NK-92 (cell line): ENCODE data around the gene RBMS1.

Source experiments
- DNase-seq: peaks from one replicate; lab custom pipeline; 2025; ENCODE audit not compliant: unreplicated experiment; lab: John Stamatoyannopoulos, UW

Gene RBMS1

DNA sequence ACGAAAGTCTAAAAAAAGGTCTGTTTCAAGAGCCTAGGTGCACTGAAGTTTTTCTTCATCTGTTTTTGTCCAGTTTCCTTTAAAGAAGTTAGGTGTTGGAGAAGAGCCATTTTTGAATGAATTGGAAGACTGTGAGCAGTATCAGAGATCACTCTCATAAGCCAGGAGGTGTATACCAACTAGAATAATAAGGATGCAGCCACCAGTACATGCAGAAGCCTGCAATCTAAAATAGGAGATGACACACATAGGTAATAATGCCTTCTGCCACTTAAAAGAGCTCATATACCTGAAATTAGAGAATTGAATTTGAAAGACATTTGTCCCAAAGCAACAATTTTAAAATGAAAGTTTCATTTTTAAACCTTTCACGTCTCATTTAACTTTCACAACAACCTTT lies 81.7 kb downstream of the RBMS1 start:
- DNase-seq = no peak

- DNase-seq = no peak
These were observed 82.4 kb downstream of the RBMS1 start for GRCh38 chr2:160411167-160411566.

DNA sequence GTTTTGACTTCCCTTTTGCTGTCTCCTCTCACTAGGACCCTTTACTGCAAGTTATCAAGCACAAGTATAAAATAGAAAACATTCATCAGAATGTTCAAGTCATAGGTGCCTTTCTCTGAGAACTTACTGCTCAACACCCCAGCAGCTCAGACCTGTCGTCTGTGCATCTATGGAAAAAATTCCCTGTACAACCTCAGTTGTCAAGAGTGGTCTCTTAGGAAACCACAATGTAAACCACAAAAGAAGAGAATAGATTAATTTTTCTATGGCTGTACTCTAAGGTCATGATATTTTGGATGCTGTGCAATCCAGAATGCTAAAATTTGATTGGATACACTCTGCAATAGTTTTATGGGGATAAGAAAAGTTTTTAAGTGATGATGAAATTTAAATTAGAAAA lies 84.1 kb downstream of the RBMS1 start:
- DNase-seq = no peak

GRCh38 chr2:160408959-160409291 lies 84.7 kb downstream of the RBMS1 start:
- DNase-seq = no peak

- DNase-seq = no peak
These were observed 85.2 kb downstream of the RBMS1 start for GRCh38 chr2:160408173-160408958.

DNA sequence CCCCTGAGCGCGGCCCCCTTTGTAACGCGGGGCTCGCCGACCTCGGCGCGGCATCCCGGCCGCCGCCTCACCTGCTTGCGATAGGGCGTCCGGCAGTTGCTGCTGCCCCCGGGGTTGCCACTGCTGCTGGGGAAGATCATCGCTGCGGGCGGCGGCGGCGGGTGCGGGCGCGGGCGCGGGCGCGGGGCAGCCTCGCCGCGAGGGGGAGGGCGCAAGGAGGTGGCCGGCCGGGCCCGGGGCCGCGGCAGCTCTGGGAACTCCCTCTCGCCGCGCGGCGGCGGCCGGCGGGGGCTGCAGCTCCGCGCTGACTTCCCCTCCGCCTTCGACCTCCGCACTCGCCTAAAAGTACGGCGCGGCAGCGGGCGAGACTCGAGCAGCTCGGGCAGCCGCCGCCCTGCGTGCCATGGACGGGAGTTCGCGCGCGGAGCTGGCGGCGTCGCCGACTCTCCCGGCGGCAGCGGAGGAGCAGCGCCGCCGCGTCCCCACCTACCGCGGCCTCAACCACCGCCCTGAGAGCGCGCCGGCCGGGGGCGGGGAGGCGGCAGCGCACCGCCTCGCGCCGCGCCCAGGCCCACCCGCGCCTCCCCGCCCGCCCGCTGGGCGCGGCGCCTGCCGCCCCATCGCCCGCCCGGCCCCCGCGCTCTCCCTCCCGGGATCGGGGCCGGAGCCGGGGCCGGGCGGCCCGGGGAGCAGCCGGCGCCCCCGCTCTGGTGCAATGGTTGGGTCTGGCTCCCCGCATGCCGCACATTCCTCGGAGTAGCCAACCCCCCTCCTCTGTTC lies 86.0 kb downstream of the RBMS1 start:
- no peak for DNase-seq

DNA sequence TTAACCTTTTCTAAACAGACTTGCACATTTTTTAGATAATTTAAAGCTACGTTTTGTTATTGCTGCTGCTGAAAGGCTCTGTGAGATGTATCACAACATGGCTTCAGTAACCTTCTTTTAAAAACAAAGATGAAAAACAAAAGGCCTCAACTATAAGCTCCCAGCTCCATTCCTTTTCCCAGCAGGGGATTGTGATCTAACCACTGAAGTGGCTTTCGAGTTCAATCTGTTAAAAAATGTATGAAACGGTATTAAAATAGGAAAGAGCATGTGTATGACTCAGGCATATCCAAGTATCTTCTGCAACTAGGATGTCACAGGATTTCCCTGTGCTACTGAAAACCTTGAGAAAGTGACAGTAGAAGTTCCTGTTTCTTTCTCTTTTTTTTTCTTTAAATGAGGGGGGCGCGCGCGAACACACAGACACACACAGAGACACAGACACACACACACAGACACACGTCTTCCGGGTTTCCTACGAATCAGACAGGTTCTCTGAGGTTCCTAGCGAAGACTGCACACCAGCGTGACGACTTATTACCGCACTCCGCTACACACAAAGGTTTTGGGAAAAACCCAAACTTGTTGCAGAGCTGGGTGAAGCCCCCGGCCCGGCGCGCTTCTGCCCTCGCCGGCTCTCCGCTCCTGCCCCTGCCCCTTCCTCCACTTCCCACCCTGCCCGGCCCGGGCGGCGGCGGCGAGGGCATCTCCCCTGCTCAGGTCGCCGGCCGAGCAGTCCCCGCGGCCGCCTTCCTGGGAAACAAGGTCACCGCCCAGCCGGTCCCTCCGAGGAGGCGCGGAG lies 86.8 kb downstream of the RBMS1 start:
- DNase-seq = peak; percentile 32

DNA sequence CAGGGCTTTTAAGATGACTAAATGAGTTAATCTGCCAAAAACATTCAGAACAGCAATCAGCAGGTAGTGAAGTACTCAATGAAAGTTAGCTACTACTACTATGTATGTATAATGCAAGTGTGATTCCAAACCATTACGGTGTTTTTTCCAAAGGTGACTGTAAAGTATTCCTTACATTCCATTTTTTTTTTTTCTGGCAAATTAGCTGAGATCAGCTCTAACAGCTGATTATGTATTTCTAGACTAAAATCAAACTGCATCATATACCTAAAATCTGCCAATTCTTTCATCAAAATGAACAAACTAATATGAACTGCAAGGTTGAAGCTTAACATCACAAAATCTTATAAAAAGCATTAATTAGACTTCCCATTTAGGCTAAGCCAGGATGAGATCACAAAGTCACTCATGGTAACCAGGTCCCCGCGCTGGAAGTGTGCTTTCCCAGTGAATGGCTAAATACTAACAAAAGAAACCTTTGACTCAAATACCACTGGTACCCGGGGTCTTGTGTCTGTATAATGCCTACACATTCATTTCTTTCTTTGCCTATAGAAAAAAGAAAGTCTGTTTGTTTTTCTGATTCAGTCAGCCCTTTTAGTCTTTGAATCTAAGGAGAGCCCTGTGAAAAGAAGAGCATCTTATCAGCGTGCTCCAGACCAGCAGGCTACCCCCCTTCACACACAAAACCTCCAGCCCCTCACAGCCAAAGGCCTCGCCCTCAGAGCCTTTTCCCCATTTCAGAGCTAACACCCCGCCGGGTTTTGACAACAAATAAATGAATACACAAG lies 88.3 kb downstream of the RBMS1 start:
- no peak for DNase-seq

GRCh38 chr2:160402997-160403979 lies 90.3 kb downstream of the RBMS1 start:
- no peak for DNase-seq

GRCh38 chr2:160402501-160402900 lies 91.1 kb downstream of the RBMS1 start:
- no peak for DNase-seq

GRCh38 chr2:160401895-160402294 lies 91.7 kb downstream of the RBMS1 start:
- no peak for DNase-seq

GRCh38 chr2:160399880-160400279 lies 93.7 kb downstream of the RBMS1 start:
- no peak for DNase-seq

GRCh38 chr2:160397530-160397865 lies 96.1 kb downstream of the RBMS1 start:
- no peak for DNase-seq

DNA sequence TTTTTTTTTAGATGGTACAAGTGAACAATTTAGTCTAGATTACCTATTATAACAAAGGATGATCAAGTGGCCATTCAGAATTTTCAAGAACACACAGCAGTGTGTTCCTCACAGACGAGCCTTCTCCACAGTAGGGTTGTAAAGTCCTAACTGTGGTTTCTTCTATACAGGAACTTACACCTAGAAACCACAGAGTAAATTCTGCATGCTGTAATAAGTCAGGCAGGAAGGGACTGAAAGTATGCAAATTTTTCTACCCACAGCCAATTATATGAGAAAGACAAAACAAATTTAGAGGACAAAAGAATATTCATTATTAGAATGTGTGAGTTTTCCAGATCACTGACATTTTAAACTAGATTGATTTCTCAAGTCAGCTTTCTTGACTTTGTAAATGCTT lies 99.5 kb downstream of the RBMS1 start:
- no peak for DNase-seq

DNA sequence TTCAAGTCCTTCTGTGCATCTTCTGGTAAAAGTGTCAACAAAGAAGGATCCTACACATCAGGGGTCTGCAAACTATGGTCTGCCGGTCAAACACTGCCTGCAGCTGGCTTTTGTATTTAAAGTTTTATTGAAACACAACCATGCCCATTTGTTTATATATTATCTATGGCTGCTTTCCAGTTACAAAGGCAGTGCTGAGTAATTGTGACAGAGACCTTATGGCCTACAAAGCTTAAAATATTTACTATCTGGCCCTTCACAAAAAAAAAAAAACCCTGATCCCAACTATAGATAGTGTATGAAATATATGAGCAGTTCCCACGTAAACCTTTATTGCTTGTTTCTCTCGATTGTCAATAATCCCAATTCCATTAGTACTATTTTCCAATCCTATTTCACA lies 101.4 kb downstream of the RBMS1 start:
- no peak for DNase-seq

DNA sequence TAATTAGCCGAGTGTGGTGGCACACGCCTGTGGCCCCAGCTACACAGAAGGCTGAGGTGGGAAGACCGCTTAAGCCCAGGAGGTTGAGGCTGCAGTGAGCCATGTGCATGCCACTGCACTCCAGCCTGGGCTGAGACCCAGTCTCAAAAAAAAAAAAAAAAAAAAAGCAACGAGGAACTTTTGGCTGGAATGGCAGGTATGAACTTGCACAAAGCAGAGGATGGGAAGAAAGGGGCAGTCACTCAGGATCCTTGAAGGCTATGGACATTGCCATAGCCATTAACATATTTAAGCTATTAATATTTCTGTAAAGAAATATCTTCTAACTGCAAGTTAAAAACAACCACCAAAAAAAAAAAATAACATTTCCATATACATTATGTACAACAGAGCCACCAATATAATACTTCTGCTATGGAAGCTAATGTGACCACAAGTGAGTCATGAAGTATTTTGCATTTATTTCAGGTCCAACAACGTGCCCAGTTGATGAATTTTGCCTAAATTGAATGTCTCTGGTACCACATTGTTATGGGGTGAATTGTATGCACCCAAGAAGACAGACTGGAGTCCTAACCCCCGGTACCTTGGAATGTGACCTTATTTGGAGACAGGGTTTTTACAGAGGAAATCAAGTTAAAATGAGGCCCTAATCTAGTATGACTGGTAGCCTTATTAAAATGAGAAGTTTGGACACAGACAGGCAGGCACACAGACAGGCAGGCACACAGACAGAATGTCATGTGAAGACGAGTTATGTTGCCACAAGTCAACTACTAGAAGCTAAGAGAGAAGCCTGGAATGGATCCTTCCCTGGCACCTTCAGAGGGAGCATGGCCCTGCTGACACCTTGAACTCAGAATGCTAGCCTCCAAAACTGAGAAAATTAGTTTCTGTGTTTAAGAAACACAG lies 102.8 kb downstream of the RBMS1 start:
- no peak for DNase-seq

DNA sequence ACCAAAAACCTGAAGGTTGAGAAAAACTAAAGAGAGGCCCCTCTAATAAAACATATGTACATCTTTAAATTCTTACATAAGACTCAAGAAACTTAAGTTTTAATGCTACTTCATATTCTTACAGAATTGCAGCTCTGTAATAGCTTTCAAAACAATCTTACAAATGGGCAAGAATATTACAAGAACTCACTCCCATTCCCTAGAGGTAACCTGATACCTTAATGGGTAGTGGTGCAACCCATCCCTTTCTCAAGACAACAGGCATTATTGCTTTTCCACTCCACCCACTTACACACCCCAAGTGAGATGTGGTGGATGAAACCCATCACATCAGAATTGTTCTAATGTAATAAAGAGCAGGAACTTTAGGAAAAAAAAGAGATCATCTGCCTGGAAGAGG lies 103.7 kb downstream of the RBMS1 start:
- no peak for DNase-seq

DNA sequence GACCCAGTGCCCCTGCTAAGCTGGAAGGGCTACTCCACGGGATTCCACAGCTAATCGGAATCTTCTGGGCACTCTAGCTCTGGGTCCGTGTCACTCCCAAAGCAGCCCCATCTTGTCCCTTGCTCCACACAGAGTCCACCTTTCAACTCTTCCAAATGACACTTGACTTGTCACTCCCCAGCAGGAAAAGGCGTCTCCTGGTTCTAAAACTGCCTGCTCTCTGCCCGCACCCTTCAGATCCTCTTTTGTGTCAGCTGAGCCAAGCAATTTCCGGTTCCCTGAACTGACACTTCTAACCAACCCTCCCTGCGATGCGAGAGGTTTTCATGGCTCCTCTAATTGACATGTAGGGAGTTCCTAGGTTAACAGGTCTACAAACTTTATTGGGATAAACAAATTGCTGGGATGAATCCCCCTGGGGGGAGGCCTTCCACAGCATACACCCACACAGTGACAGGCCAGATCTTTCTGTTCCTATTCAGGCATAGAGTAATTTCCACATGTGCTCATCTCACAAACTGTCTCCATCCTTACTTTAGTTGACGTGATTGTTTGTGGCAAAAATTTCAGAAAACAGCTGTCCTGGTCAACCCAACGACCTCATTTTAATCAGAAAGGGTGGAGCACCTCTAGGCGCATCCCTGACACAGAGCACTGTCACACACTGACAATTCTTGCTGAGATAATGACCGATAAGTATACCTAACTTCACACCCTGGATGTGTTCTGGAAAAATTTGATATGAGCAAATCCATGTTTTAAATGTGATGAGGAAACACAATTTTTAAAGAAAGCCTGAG lies 104.9 kb downstream of the RBMS1 start:
- DNase-seq = no peak
